ENCODE results near the gene ANKRA2.

The ANKRA2 gene

GRCh38 chr5:73544429-73545402 lies 20.7 kb downstream of the ANKRA2 start:
- peaks cover 21% of the 10 kb centered on the region for H3K27me3 ChIP-seq (ENCODE audit: control insufficient read depth, insufficient read depth, low read length)
- H3K9ac ChIP-seq (ENCODE audit: low read depth, low read length): no peak overlapping the region
- no peak overlapping the region for H3K4me3 ChIP-seq (ENCODE audit: low read length)

GRCh38 chr5:73542020-73542419 lies 23.4 kb downstream of the ANKRA2 start:
- Histone ChIP-seq H3K4me3 (ENCODE audit: low read length) (no peak overlapping the region), H3K36me3 (ENCODE audit: insufficient read depth, low read length) (no peaks in the 10 kb centered on the region), H3K4me2 (ENCODE audit: low read length) (no peak overlapping the region), H3K9me3 (replicated peaks; ENCODE audit: low read length) (no peaks in the 10 kb centered on the region), H3K9ac (ENCODE audit: low read depth, low read length) (no peak overlapping the region), H3K4me1 (ENCODE audit: control insufficient read depth, insufficient read depth, low read length) (no peaks in the 10 kb centered on the region), H3K27me3 (ENCODE audit: control insufficient read depth, insufficient read depth, low read length) (peaks cover 21% of the 10 kb centered on the region)

More at GRCh38 chr5:73544429-73545402, 20.7 kb downstream of the ANKRA2 start:
- no peak overlapping the region for H3K4me2 ChIP-seq (ENCODE audit: low read length)
- no peaks in the 10 kb centered on the region for H3K9me3 ChIP-seq (replicated peaks; ENCODE audit: low read length)
- no peaks in the 10 kb centered on the region for H3K4me1 ChIP-seq (ENCODE audit: control insufficient read depth, insufficient read depth, low read length)
- H3K36me3 ChIP-seq (ENCODE audit: insufficient read depth, low read length): no peaks in the 10 kb centered on the region

GRCh38 chr5:73540192-73540591 lies 25.2 kb downstream of the ANKRA2 start:
- H3K4me1 ChIP-seq (ENCODE audit: control insufficient read depth, insufficient read depth, low read length): no peaks in the 10 kb centered on the region
- no peak overlapping the region for H3K9ac ChIP-seq (ENCODE audit: low read depth, low read length)
- no peaks in the 10 kb centered on the region for H3K9me3 ChIP-seq (replicated peaks; ENCODE audit: low read length)
- H3K27me3 ChIP-seq (ENCODE audit: control insufficient read depth, insufficient read depth, low read length): peaks cover 19% of the 10 kb centered on the region
- H3K4me3 ChIP-seq (ENCODE audit: low read length): no peak overlapping the region
- H3K36me3 ChIP-seq (ENCODE audit: insufficient read depth, low read length): no peaks in the 10 kb centered on the region
- H3K4me2 ChIP-seq (ENCODE audit: low read length): no peak overlapping the region

GRCh38 chr5:73539730-73540129 lies 25.7 kb downstream of the ANKRA2 start:
- H3K9me3 ChIP-seq (replicated peaks; ENCODE audit: low read length): no peaks in the 10 kb centered on the region
- no peaks in the 10 kb centered on the region for H3K36me3 ChIP-seq (ENCODE audit: insufficient read depth, low read length)
- H3K4me3 ChIP-seq (ENCODE audit: low read length): no peak overlapping the region
- no peak overlapping the region for H3K4me2 ChIP-seq (ENCODE audit: low read length)
- H3K4me1 ChIP-seq (ENCODE audit: control insufficient read depth, insufficient read depth, low read length): no peaks in the 10 kb centered on the region
- peaks cover 18% of the 10 kb centered on the region for H3K27me3 ChIP-seq (ENCODE audit: control insufficient read depth, insufficient read depth, low read length)
- H3K9ac ChIP-seq (ENCODE audit: low read depth, low read length): no peak overlapping the region

GRCh38 chr5:73534971-73535370 lies 30.5 kb downstream of the ANKRA2 start:
- Histone ChIP-seq H3K9ac (ENCODE audit: low read depth, low read length) (no peak overlapping the region), H3K4me3 (ENCODE audit: low read length) (no peak overlapping the region), H3K4me2 (ENCODE audit: low read length) (no peak overlapping the region), H3K27me3 (ENCODE audit: control insufficient read depth, insufficient read depth, low read length) (peaks cover 27% of the 10 kb centered on the region), H3K36me3 (ENCODE audit: insufficient read depth, low read length) (no peaks in the 10 kb centered on the region), H3K4me1 (ENCODE audit: control insufficient read depth, insufficient read depth, low read length) (peaks cover 4% of the 10 kb centered on the region), H3K9me3 (replicated peaks; ENCODE audit: low read length) (no peaks in the 10 kb centered on the region)

- no peak overlapping the region for H3K9ac ChIP-seq (ENCODE audit: low read depth, low read length)
- H3K27me3 ChIP-seq (ENCODE audit: control insufficient read depth, insufficient read depth, low read length): peaks cover 34% of the 10 kb centered on the region
- no peak overlapping the region for H3K4me2 ChIP-seq (ENCODE audit: low read length)
- no peaks in the 10 kb centered on the region for H3K36me3 ChIP-seq (ENCODE audit: insufficient read depth, low read length)
- H3K4me1 ChIP-seq (ENCODE audit: control insufficient read depth, insufficient read depth, low read length): peaks cover 4% of the 10 kb centered on the region
- no peaks in the 10 kb centered on the region for H3K9me3 ChIP-seq (replicated peaks; ENCODE audit: low read length)
- H3K4me3 ChIP-seq (ENCODE audit: low read length): no peak overlapping the region
Observed at GRCh38 chr5:73534011-73534644, 31.3 kb downstream of the ANKRA2 start.

- H3K4me2 ChIP-seq (ENCODE audit: low read length): no peak overlapping the region
- peaks cover 4% of the 10 kb centered on the region for H3K4me1 ChIP-seq (ENCODE audit: control insufficient read depth, insufficient read depth, low read length)
- H3K36me3 ChIP-seq (ENCODE audit: insufficient read depth, low read length): no peaks in the 10 kb centered on the region
- H3K9me3 ChIP-seq (replicated peaks; ENCODE audit: low read length): no peaks in the 10 kb centered on the region
- H3K4me3 ChIP-seq (ENCODE audit: low read length): no peak overlapping the region
- no peak overlapping the region for H3K9ac ChIP-seq (ENCODE audit: low read depth, low read length)
- H3K27me3 ChIP-seq (ENCODE audit: control insufficient read depth, insufficient read depth, low read length): peaks cover 42% of the 10 kb centered on the region
Observed at GRCh38 chr5:73532195-73532594, 33.2 kb downstream of the ANKRA2 start.

GRCh38 chr5:73531356-73531755 lies 34.1 kb downstream of the ANKRA2 start:
- Histone ChIP-seq H3K27me3 (ENCODE audit: control insufficient read depth, insufficient read depth, low read length) (peaks cover 42% of the 10 kb centered on the region), H3K4me3 (ENCODE audit: low read length) (no peak overlapping the region), H3K9me3 (replicated peaks; ENCODE audit: low read length) (no peaks in the 10 kb centered on the region), H3K4me1 (ENCODE audit: control insufficient read depth, insufficient read depth, low read length) (peaks cover 4% of the 10 kb centered on the region), H3K4me2 (ENCODE audit: low read length) (no peak overlapping the region), H3K36me3 (ENCODE audit: insufficient read depth, low read length) (no peaks in the 10 kb centered on the region), H3K9ac (ENCODE audit: low read depth, low read length) (no peak overlapping the region)

GRCh38 chr5:73529081-73529480 lies 36.4 kb downstream of the ANKRA2 start:
- H3K4me1 ChIP-seq (ENCODE audit: control insufficient read depth, insufficient read depth, low read length): peaks cover 4% of the 10 kb centered on the region
- no peak overlapping the region for H3K4me2 ChIP-seq (ENCODE audit: low read length)
- peaks cover 32% of the 10 kb centered on the region for H3K27me3 ChIP-seq (ENCODE audit: control insufficient read depth, insufficient read depth, low read length)
- no peak overlapping the region for H3K9ac ChIP-seq (ENCODE audit: low read depth, low read length)
- no peaks in the 10 kb centered on the region for H3K36me3 ChIP-seq (ENCODE audit: insufficient read depth, low read length)
- H3K9me3 ChIP-seq (replicated peaks; ENCODE audit: low read length): no peaks in the 10 kb centered on the region
- no peak overlapping the region for H3K4me3 ChIP-seq (ENCODE audit: low read length)

GRCh38 chr5:73528248-73528647 lies 37.2 kb downstream of the ANKRA2 start:
- Histone ChIP-seq H3K27me3 (ENCODE audit: control insufficient read depth, insufficient read depth, low read length) (peaks cover 32% of the 10 kb centered on the region), H3K4me1 (ENCODE audit: control insufficient read depth, insufficient read depth, low read length) (peaks cover 4% of the 10 kb centered on the region), H3K4me3 (ENCODE audit: low read length) (no peak overlapping the region), H3K9ac (ENCODE audit: low read depth, low read length) (no peak overlapping the region), H3K9me3 (replicated peaks; ENCODE audit: low read length) (no peaks in the 10 kb centered on the region), H3K36me3 (ENCODE audit: insufficient read depth, low read length) (no peaks in the 10 kb centered on the region), H3K4me2 (ENCODE audit: low read length) (no peak overlapping the region)

GRCh38 chr5:73525606-73526203 lies 39.7 kb downstream of the ANKRA2 start:
- H3K9ac ChIP-seq (ENCODE audit: low read depth, low read length): no peak overlapping the region
- no peak overlapping the region for H3K4me3 ChIP-seq (ENCODE audit: low read length)
- H3K36me3 ChIP-seq (ENCODE audit: insufficient read depth, low read length): no peaks in the 10 kb centered on the region
- no peaks in the 10 kb centered on the region for H3K4me1 ChIP-seq (ENCODE audit: control insufficient read depth, insufficient read depth, low read length)
- H3K27me3 ChIP-seq (ENCODE audit: control insufficient read depth, insufficient read depth, low read length): peaks cover 15% of the 10 kb centered on the region
- H3K4me2 ChIP-seq (ENCODE audit: low read length): no peak overlapping the region
- no peaks in the 10 kb centered on the region for H3K9me3 ChIP-seq (replicated peaks; ENCODE audit: low read length)
